Suprapubic skin (tissue), 4 donors: ENCODE data around the gene DEGS2. TPM values are rescaled to one million over a fixed set of nuclear protein-coding genes. Genes with fewer than 3 reads are reported as not detected.

Experiments used
- DNase-seq, 2 donors: peaks; one replicate each; pipeline ENCODE4 v3.0.0-alpha.2; 2019; ENCODE audit warnings: low spot score in 2 of 2
- H3K27ac ChIP-seq: fragments of 200-600 bp; sonication (generic); one replicate; pipeline ENCODE4 v1.5.1; 2019
- H3K27me3 ChIP-seq: fragments of 200-600 bp; sonication (generic); one replicate; pipeline ENCODE4 v1.5.1; 2019
- H3K36me3 ChIP-seq: fragments of 200-600 bp; sonication (generic); one replicate; pipeline ENCODE4 v1.5.1; 2019
- H3K4me1 ChIP-seq: fragments of 200-600 bp; sonication (generic); one replicate; pipeline ENCODE4 v1.5.1; 2019
- H3K4me3 ChIP-seq: fragments of 200-600 bp; sonication (generic); one replicate; pipeline ENCODE4 v1.5.1; 2019; ENCODE audit warnings: mild to moderate bottlenecking
- H3K9me3 ChIP-seq: fragments of 200-600 bp; sonication (generic); one replicate; pipeline ENCODE4 v1.5.1; 2019
- CTCF ChIP-seq, 2 donors: fragments of 200-600 bp in 1 of 2; fragments of 450-650 bp in 1 of 2; sonication (generic) in 1 of 2; IDR thresholded peaks; one replicate each; pipeline ENCODE4 v1.5.1; 2016 to 2019; ENCODE audit warnings: antibody characterized with exemption in 2 of 2, mild to moderate bottlenecking in 1 of 2, moderate library complexity in 1 of 2
- EP300 ChIP-seq: sonication (generic); formaldehyde crosslinking; IDR thresholded peaks from one replicate; pipeline ENCODE4 v1.6.1; 2017; ENCODE audit warnings: antibody characterized with exemption
- POLR2A ChIP-seq, 2 donors: fragments of 450-650 bp; IDR thresholded peaks; one replicate each; pipeline ENCODE4 v1.6.1; 2017; ENCODE audit warnings: antibody characterized with exemption in 2 of 2, mild to moderate bottlenecking in 2 of 2, moderate library complexity in 2 of 2
- POLR2AphosphoS5 ChIP-seq, 3 donors: sonication (generic); formaldehyde crosslinking; IDR thresholded peaks; one replicate each; pipeline ENCODE4 v1.6.1; 2017; ENCODE audit warnings: antibody characterized with exemption in 3 of 3
- WGBS: methylation state at CpG from one replicate; pipeline ENCODE4 v1.1.5; 2018; 5-methylcytosine and 5-hydroxymethylcytosine counted together
- total RNA-seq, 4 donors: library from RNA; depleted of rRNA; stranded (reverse); fragments of >200 nt; gene quantifications; one replicate each; pipeline ENCODE4 v1.1.0, GENCODE V29; 2016

DEGS2 gene
- total RNA-seq, 4 donors from 2014 or later, result 78.9 to 130 (median 108) TPM

- H3K4me1 ChIP-seq, result peaks cover 62% of the 10 kb centered on the region
- TF ChIP-seq EP300 (no peak), POLR2A (IDR thresholded peaks at IDR 0.05) (no peak), POLR2AphosphoS5 (IDR thresholded peaks at IDR 0.05) (no peak), CTCF (IDR thresholded peaks at IDR 0.05) (no peak)
- no peaks in the 10 kb centered on the region for H3K9me3 ChIP-seq
- no peak for DNase-seq
- H3K27me3 ChIP-seq, result no peaks in the 10 kb centered on the region
- H3K36me3 ChIP-seq, result peaks cover 14% of the 10 kb centered on the region
- H3K27ac ChIP-seq, result no peak overlapping the region
- WGBS, result 89% methylated on average over 22 of the region's 27 CpGs
- no peak overlapping the region for H3K4me3 ChIP-seq
Observed at GRCh38 chr14:100145682-100146464, 13.6 kb downstream of the DEGS2 start.

GRCh38 chr14:100144996-100145646 is 14.3 kb downstream of the DEGS2 start:
- Histone ChIP-seq H3K4me1 (peaks cover 54% of the 10 kb centered on the region), H3K27me3 (no peaks in the 10 kb centered on the region), H3K27ac (no peak overlapping the region), H3K9me3 (no peaks in the 10 kb centered on the region), H3K4me3 (no peak overlapping the region), H3K36me3 (peaks cover 14% of the 10 kb centered on the region)
- TF ChIP-seq POLR2AphosphoS5 (IDR thresholded peaks at IDR 0.05) (no peak), POLR2A (IDR thresholded peaks at IDR 0.05) (no peak), EP300 (no peak), CTCF (IDR thresholded peaks at IDR 0.05) (no peak)
- no peak for DNase-seq
- WGBS, result 31% methylated on average over 11 of the region's 18 CpGs

- DNase-seq, result no peak
- H3K27me3 ChIP-seq, result no peaks in the 10 kb centered on the region
- no peak for TF ChIP-seq EP300
- TF ChIP-seq POLR2AphosphoS5 (IDR thresholded peaks at IDR 0.05), result no peak
- TF ChIP-seq CTCF (IDR thresholded peaks at IDR 0.05), result no peak
- no peak for TF ChIP-seq POLR2A (IDR thresholded peaks at IDR 0.05)
- H3K36me3 ChIP-seq, result peaks cover 14% of the 10 kb centered on the region
- H3K4me3 ChIP-seq, result no peak overlapping the region
- H3K27ac ChIP-seq, result no peak overlapping the region
- H3K9me3 ChIP-seq, result no peaks in the 10 kb centered on the region
- WGBS, result no CpG with 5 or more reads among the region's 4 CpGs
- peaks cover 49% of the 10 kb centered on the region for H3K4me1 ChIP-seq
Observed at GRCh38 chr14:100144645-100144995, 14.8 kb downstream of the DEGS2 start.

- H3K27ac ChIP-seq, result no peak overlapping the region
- no peaks in the 10 kb centered on the region for H3K27me3 ChIP-seq
- 93% methylated on average over 20 of the region's 23 CpGs for WGBS
- no peak for TF ChIP-seq EP300
- TF ChIP-seq POLR2AphosphoS5 (IDR thresholded peaks at IDR 0.05), result no peak
- TF ChIP-seq POLR2A (IDR thresholded peaks at IDR 0.05), result no peak
- H3K4me3 ChIP-seq, result no peak overlapping the region
- peaks cover 14% of the 10 kb centered on the region for H3K36me3 ChIP-seq
- DNase-seq, result no peak
- H3K4me1 ChIP-seq, result peaks cover 42% of the 10 kb centered on the region
- H3K9me3 ChIP-seq, result no peaks in the 10 kb centered on the region
Observed at GRCh38 chr14:100143934-100144333, 15.5 kb downstream of the DEGS2 start.

- H3K27ac ChIP-seq, result no peak overlapping the region
- H3K4me1 ChIP-seq, result peaks cover 38% of the 10 kb centered on the region
Observed at GRCh38 chr14:100143523-100143922, 15.9 kb downstream of the DEGS2 start.

More at GRCh38 chr14:100143523-100143922, 15.9 kb downstream of the DEGS2 start:
- no peak overlapping the region for H3K4me3 ChIP-seq
- no peaks in the 10 kb centered on the region for H3K27me3 ChIP-seq
- peaks cover 18% of the 10 kb centered on the region for H3K36me3 ChIP-seq
- DNase-seq, result no peak
- H3K9me3 ChIP-seq, result no peaks in the 10 kb centered on the region
- WGBS, result 92% methylated on average over 14 of the region's 18 CpGs
- no peak for TF ChIP-seq EP300
- TF ChIP-seq CTCF (IDR thresholded peaks at IDR 0.05), result no peak
- TF ChIP-seq POLR2AphosphoS5 (IDR thresholded peaks at IDR 0.05), result no peak
- no peak for TF ChIP-seq POLR2A (IDR thresholded peaks at IDR 0.05)
